Mononuclear cell (primary cell): ENCODE results near the gene NKIRAS2. TPM values are rescaled to one million over a fixed set of nuclear protein-coding genes. Genes with fewer than 3 reads are reported as not detected.

Source experiments
- H3K27me3 ChIP-seq: 2 replicates; pipeline ENCODE4 v1.6.0; 2011; ENCODE audit warnings: low read length, control low read depth; ENCODE audit not compliant: insufficient read depth
- H3K4me1 ChIP-seq: 2 replicates; pipeline ENCODE4 v1.5.1; 2011; ENCODE audit warnings: mild to moderate bottlenecking, low read length, control low read depth; ENCODE audit not compliant: insufficient read depth
- H3K4me3 ChIP-seq: 2 replicates; pipeline ENCODE4 v1.5.1; 2011; ENCODE audit warnings: mild to moderate bottlenecking, low read length, moderate library complexity
- H3K9me3 ChIP-seq: 2 replicates; pipeline ENCODE4 v1.5.1; 2011; ENCODE audit warnings: low read depth, mild to moderate bottlenecking, control low read depth, low read length
- total RNA-seq: library from RNA; depleted of rRNA; stranded (reverse); fragments of >200 nt; gene quantifications from one replicate; pipeline ENCODE4 v1.2.3, GENCODE V29; 2012

NKIRAS2 gene
- total RNA-seq, 1 donor: 21.5 TPM

DNA sequence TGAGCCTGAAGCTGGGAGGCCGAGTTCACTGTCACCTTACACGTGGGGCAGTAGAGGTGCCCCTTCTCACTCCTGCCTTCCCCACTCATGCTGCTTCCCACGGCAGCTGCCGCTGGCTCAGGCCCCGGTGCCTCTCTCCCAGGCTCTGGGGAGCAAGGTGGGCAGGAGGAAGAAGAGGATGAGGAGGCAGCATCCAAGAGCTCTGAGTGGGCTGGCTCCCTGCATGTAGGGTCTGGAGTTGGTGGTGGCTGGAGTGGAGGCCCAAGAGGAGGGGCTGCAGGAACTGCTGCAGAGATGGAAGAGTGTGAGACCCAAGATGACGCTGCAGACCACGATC is 8.9 kb downstream of the NKIRAS2 start:
- no peaks in the 10 kb centered on the region for H3K27me3 ChIP-seq

DNA sequence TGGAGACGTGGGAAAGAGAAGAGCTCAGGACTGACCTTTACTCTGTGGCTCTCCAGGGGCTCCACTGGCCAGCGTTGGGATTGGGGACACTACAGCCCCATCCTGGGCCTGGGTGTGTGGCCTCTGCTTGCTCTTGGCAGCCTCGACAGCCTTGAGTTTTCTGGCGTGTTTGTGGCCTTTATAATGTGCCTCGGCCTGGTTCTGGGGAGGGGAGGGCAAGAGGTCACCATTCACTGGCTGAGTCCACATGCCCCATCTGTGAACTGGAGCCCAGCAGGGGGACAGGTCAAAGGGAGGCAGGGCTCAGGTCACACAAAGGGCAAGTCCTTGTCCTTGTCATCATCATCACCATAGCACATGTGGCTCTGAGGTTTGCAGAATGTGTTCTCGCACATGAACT is 11.7 kb downstream of the NKIRAS2 start:
- no peaks in the 10 kb centered on the region for H3K9me3 ChIP-seq
- no peak overlapping the region for H3K4me3 ChIP-seq
- peaks cover 7% of the 10 kb centered on the region for H3K4me1 ChIP-seq
- no peaks in the 10 kb centered on the region for H3K27me3 ChIP-seq

More for the DNA sequence above, 8.9 kb downstream of the NKIRAS2 start:
- Histone ChIP-seq H3K4me1 (peaks cover 29% of the 10 kb centered on the region), H3K9me3 (no peaks in the 10 kb centered on the region), H3K4me3 (no peak overlapping the region)

GRCh38 chr17:42034059-42034458 is 14.2 kb downstream of the NKIRAS2 start:
- H3K4me1 ChIP-seq: no peaks in the 10 kb centered on the region

DNA sequence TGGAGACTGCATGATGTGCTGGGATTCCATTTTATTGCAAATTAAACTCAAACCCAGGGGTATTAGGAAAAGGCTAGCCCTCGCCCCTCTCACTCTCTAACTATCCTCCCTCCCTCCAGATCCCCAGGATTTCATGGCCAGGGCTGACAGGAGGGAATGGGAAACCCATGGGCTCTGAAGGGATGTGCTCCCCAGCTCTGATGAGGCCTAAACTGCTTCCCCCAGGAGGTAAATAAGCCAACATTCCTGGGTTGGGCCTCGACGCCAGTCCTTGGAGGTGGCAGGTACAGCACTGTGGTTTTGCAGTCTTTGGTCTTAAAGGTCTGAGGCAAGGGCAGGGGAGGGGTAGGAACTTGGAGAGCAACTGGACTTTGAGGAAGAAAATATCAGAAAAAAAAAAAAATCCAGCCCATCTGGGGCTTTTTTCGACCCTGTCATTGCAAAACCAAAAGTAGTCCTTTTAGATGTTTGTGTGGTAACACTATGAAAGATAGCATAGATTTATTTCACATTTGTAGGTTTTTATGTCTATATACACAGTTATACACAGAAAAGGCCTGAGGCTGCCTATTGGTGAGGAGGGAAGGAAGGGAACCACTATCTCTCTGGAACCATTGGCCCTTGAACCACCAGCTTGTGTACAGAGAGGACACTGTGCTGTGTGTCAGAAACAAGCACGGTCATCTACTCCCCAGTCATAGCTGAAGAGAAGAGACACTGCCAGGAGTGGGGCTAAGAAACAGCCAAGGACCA is 18.5 kb downstream of the NKIRAS2 start:
- Histone ChIP-seq H3K27me3 (no peaks in the 10 kb centered on the region), H3K9me3 (no peaks in the 10 kb centered on the region), H3K4me1 (no peaks in the 10 kb centered on the region), H3K4me3 (no peak overlapping the region)

More at GRCh38 chr17:42034059-42034458, 14.2 kb downstream of the NKIRAS2 start:
- Histone ChIP-seq H3K9me3 (no peaks in the 10 kb centered on the region), H3K4me3 (no peak overlapping the region), H3K27me3 (no peaks in the 10 kb centered on the region)

GRCh38 chr17:42039794-42040763 is 20.2 kb downstream of the NKIRAS2 start:
- H3K9me3 ChIP-seq: no peaks in the 10 kb centered on the region
- no peaks in the 10 kb centered on the region for H3K4me1 ChIP-seq
- H3K4me3 ChIP-seq: no peak overlapping the region
- no peaks in the 10 kb centered on the region for H3K27me3 ChIP-seq

DNA sequence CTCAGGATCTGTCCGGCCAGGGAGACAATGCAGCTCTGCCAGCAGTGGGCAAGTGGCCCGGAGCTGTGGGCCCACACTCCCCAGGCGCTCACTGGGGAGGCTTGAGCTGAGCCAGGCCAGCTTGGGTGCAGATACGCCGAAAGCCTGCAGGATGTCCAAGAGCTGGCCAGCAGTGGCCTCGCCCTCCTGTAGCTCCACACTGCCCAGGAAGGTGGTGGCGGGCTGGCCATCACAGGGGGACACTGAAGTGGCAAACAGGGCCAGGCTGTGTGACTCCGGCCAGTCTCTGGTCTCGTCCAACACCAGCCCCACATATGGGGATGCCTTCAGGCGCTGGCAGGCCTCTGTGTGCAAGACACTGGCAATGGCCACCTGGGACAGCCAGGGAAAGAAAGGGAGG is 20.9 kb downstream of the NKIRAS2 start:
- Histone ChIP-seq H3K9me3 (no peaks in the 10 kb centered on the region), H3K4me3 (no peak overlapping the region), H3K27me3 (no peaks in the 10 kb centered on the region), H3K4me1 (no peaks in the 10 kb centered on the region)

DNA sequence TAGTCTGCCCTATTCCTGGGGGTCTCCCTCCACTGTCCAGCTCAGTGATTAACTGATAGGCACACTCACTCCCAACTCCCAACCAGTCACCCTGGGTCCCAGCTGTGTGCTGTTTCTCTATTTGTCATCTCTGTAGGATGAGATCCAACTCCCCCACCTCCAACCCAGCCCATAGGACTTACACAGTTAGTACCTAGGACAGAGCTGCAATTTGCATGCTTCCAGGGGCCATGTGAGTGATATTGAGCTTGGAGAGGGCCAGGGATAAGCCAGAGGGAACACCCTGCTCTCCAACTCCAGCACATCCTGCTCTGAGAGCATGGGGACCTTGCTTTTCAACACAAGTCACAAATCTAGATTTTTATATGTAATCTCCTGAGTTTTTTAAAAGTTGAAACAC is 21.7 kb downstream of the NKIRAS2 start:
- Histone ChIP-seq H3K4me1 (no peaks in the 10 kb centered on the region), H3K9me3 (no peaks in the 10 kb centered on the region), H3K27me3 (no peaks in the 10 kb centered on the region), H3K4me3 (no peak overlapping the region)

- H3K9me3 ChIP-seq: no peaks in the 10 kb centered on the region
- no peaks in the 10 kb centered on the region for H3K27me3 ChIP-seq
- no peaks in the 10 kb centered on the region for H3K4me1 ChIP-seq
- no peak overlapping the region for H3K4me3 ChIP-seq
Measured at GRCh38 chr17:42042598-42043319, 22.9 kb downstream of the NKIRAS2 start.

GRCh38 chr17:42045719-42046118 is 25.8 kb downstream of the NKIRAS2 start:
- Histone ChIP-seq H3K27me3 (peaks cover 3% of the 10 kb centered on the region), H3K4me3 (no peak overlapping the region), H3K4me1 (peaks cover 6% of the 10 kb centered on the region), H3K9me3 (no peaks in the 10 kb centered on the region)

DNA sequence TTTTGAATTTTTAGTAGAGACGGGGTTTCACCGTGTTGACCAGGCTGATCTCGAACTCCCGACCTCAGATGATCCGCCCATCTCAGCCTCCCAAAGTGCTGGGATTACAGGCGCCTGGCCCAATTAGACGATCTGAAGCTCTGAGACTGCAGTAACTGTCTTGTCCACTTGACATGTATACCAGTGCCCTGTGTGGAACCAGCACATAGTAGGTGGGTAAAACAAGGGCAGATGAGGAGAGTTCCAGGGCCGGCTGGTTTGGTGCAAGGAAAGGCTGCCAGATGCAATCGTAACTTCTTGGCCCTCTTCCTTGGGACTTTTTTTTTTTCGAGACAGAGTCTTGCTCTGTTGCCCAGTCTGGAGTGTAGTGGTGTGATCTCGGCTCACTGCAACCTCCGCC is 27.5 kb downstream of the NKIRAS2 start:
- Histone ChIP-seq H3K4me1 (peaks cover 9% of the 10 kb centered on the region), H3K9me3 (no peaks in the 10 kb centered on the region), H3K27me3 (peaks cover 5% of the 10 kb centered on the region), H3K4me3 (no peak overlapping the region)

GRCh38 chr17:42049834-42050392 is 30.0 kb downstream of the NKIRAS2 start:
- no peaks in the 10 kb centered on the region for H3K9me3 ChIP-seq

DNA sequence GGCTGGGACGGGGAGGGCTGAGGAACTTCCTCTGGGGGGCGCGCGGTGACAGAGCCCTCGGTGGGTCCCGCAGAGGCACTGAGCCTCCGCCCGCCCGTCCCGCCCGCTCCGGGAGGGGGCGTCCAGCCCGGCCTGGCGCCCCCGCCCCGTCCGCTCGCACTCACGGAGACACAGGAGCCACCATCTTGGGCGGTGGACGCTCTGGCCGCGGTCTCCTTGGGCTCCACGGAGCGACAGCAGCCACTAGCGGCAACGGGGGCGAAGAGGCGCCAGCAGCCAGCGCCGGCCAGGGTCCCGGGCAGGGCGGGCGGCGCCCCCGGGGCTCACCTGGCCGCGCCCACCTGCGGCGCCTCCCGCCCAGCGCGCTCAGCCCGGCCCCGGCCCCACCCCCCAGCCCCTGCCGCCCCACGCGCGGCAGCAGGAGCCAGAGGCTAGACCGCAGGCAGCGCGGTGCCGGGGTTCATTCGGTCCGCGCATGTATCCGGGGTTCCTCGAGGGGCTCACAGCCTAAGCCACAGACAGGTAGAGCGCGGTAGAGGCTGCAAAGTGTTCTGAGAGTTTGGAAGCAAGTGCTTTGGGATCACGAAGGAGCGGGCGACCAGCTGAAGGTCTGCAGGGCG is 30.6 kb downstream of the NKIRAS2 start, which contains the start of gene C17orf113:
TSS of gene C17orf113 (minus strand) at position 209 of the 620 bp plus-strand sequence. CDS start 7,225 bp downstream, outside the sequence.
- H3K9me3 ChIP-seq: no peaks in the 10 kb centered on the region
- H3K4me1 ChIP-seq: peaks cover 9% of the 10 kb centered on the region
- H3K27me3 ChIP-seq: peaks cover 5% of the 10 kb centered on the region
- peak within 1 kb of the TSS; percentile 35 for H3K4me3 ChIP-seq

More at GRCh38 chr17:42049834-42050392, 30.0 kb downstream of the NKIRAS2 start:
- Histone ChIP-seq H3K27me3 (peaks cover 5% of the 10 kb centered on the region), H3K4me1 (peaks cover 9% of the 10 kb centered on the region), H3K4me3 (peak overlapping the region; percentile 35)

DNA sequence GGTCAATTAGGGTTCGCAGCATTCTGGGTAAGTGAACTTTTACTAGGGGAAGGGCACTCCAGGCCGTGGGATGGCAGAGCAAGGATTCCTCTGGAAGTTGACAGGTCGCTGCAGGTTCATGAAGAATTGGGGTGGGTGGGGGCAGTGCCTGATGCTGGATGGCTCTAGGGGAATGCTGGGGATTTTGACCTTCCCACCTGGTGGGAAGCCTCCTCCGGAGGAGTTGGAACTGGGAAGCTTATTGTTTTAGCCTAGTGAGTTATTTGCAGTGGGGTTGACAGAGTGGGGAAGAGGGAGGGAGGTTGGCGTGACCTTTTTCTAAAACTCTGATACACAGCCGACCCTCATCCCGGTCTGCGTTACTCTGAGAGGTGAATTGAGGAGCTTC is 31.1 kb downstream of the NKIRAS2 start:
- peaks cover 5% of the 10 kb centered on the region for H3K27me3 ChIP-seq

DNA sequence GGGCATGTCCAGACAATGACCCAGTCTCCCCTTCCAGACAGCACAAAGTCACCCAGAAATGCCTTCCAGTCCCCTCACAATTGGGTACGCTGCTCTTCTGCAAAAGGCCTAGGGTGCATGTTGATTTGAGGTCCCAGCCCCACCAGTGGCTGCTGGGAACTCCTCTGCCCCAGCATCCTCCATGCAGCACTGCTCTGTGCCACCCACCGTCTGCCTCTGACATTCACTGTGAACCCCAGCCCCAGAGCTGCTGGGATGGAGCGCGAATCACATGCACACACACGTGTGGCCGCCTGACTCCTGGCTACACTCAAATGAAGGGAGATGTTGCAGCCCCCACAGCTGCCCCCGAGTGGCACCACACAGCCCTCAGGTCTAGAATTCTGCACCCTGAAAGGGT is 31.8 kb downstream of the NKIRAS2 start:
- Histone ChIP-seq H3K9me3 (no peaks in the 10 kb centered on the region), H3K4me3 (no peak overlapping the region), H3K27me3 (peaks cover 5% of the 10 kb centered on the region), H3K4me1 (peaks cover 9% of the 10 kb centered on the region)

More for the DNA sequence above, 31.1 kb downstream of the NKIRAS2 start:
- Histone ChIP-seq H3K4me3 (no peak overlapping the region), H3K4me1 (peaks cover 9% of the 10 kb centered on the region), H3K9me3 (no peaks in the 10 kb centered on the region)
